GM23338 (cell line): Measurements from ENCODE around the gene TNFSF10. TPM values are rescaled to one million over a fixed set of nuclear protein-coding genes. Genes with fewer than 3 reads are reported as not detected.

Experiments
- ATAC-seq: fragments of 200-7000 bp; cut with Tn5 transposase; 3 replicates; pipeline ENCODE4 v1.9.1; 2020
- DNase-seq: peaks from one replicate; pipeline ENCODE4 v3.0.0-alpha.2; 2015; ENCODE audit warnings: low spot score
- H2AFZ ChIP-seq: fragments of 200-600 bp; sonication (generic); 2 replicates; pipeline ENCODE4 v1.8.0; 2016; ENCODE audit warnings: antibody characterized with exemption, mild to moderate bottlenecking, moderate library complexity
- H3F3A ChIP-seq: fragments of 200-600 bp; sonication (generic); replicated peaks from 2 replicates; pipeline ENCODE4 v1.8.0; 2017; ENCODE audit warnings: antibody characterized with exemption, mixed run types, low read depth
- H3K27ac ChIP-seq: fragments of 200-600 bp; sonication (generic); 2 replicates; pipeline ENCODE4 v1.6.1; 2016; ENCODE audit warnings: low read depth
- H3K27me3 ChIP-seq: fragments of 200-600 bp; sonication (generic); 2 replicates; pipeline ENCODE4 v1.8.0; 2016; ENCODE audit warnings: mild to moderate bottlenecking, mixed run types, moderate library complexity; ENCODE audit not compliant: insufficient read depth
- H3K36me3 ChIP-seq: fragments of 200-600 bp; sonication (generic); 2 replicates; pipeline ENCODE4 v1.8.0; 2016; ENCODE audit warnings: mild to moderate bottlenecking; ENCODE audit not compliant: insufficient read depth
- H3K4me1 ChIP-seq: fragments of 200-600 bp; sonication (generic); 2 replicates; pipeline ENCODE4 v1.8.0; 2016; ENCODE audit warnings: mild to moderate bottlenecking, moderate library complexity; ENCODE audit not compliant: insufficient read depth
- H3K4me2 ChIP-seq: fragments of 200-600 bp; sonication (generic); 2 replicates; pipeline ENCODE4 v1.7.1; 2017; ENCODE audit warnings: mixed run types
- H3K4me3 ChIP-seq: fragments of 200-600 bp; sonication (generic); 2 replicates; pipeline ENCODE4 v1.6.1; 2016; ENCODE audit warnings: mixed run types
- H3K79me2 ChIP-seq: fragments of 200-600 bp; sonication (generic); replicated peaks from 2 replicates; pipeline ENCODE4 v1.8.0; 2017; ENCODE audit warnings: mild to moderate bottlenecking; ENCODE audit not compliant: insufficient read depth
- H3K9me2 ChIP-seq: fragments of 200-600 bp; sonication (generic); 2 replicates; pipeline ENCODE4 v1.8.0; 2017; ENCODE audit not compliant: insufficient read depth
- H4K20me1 ChIP-seq: fragments of 200-600 bp; sonication (generic); replicated peaks from 2 replicates; pipeline ENCODE4 v1.8.0; 2017; ENCODE audit warnings: mild to moderate bottlenecking; ENCODE audit not compliant: insufficient read depth
- H3K27ac Mint-ChIP-seq: 2 replicates; pipeline ENCODE4 v1.8.0; 2020; ENCODE audit warnings: inconsistent platforms, mild to moderate bottlenecking, moderate library complexity, mixed read lengths
- H3K27me3 Mint-ChIP-seq: 3 replicates; pipeline ENCODE4 v1.8.0; 2022; ENCODE audit warnings: low read depth, mild to moderate bottlenecking, moderate library complexity, mixed read lengths, inconsistent platforms; ENCODE audit not compliant: insufficient read depth, poor library complexity
- H3K36me3 Mint-ChIP-seq: 3 replicates; pipeline ENCODE4 v1.8.0; 2021; ENCODE audit warnings: low read depth, mild to moderate bottlenecking, inconsistent platforms, moderate library complexity, mixed read lengths
- H3K4me1 Mint-ChIP-seq: 3 replicates; pipeline ENCODE4 v1.8.0; 2020; ENCODE audit warnings: mild to moderate bottlenecking, inconsistent platforms, mixed read lengths
- H3K4me3 Mint-ChIP-seq: 3 replicates; pipeline ENCODE4 v1.8.0; 2021; ENCODE audit warnings: moderate library complexity, mild to moderate bottlenecking, inconsistent platforms, mixed read lengths
- H3K9me3 Mint-ChIP-seq: 3 replicates; pipeline ENCODE4 v1.8.0; 2020; ENCODE audit warnings: moderate library complexity, mild to moderate bottlenecking, inconsistent platforms, mixed read lengths
- CREB1 ChIP-seq: fragments of 250-450 bp; sonication (Bioruptor Pico); IDR thresholded peaks from 2 replicates; pipeline ENCODE4 v1.5.0; 2020; ENCODE audit warnings: low read depth, mild to moderate bottlenecking, moderate library complexity
- CTCF ChIP-seq, 2 experiments: fragments of 200-600 bp in 1 of 2; sonication (generic) in 1 of 2; conservative IDR thresholded peaks; 2 replicates each; pipeline versions ENCODE4 v1.5.1 to v1.6.1; 2016 to 2017; ENCODE audit warnings: antibody characterized with exemption in 2 of 2, low read depth in 2 of 2, mild to moderate bottlenecking in 2 of 2, moderate library complexity in 1 of 2
- ETS1 ChIP-seq: IDR thresholded peaks from 2 replicates; pipeline ENCODE4 v1.6.1; 2016; ENCODE audit warnings: antibody characterized with exemption
- EZH2 ChIP-seq: fragments of 200-600 bp; sonication (generic); IDR thresholded peaks from one replicate; pipeline ENCODE4 v1.8.0; 2017; ENCODE audit warnings: antibody characterized with exemption, mild to moderate bottlenecking, low read depth; ENCODE audit not compliant: unreplicated experiment
- EZH2phosphoT487 ChIP-seq: fragments of 200-600 bp; sonication (generic); IDR thresholded peaks from one replicate; pipeline ENCODE4 v1.8.1; 2018; ENCODE audit warnings: antibody characterized with exemption; ENCODE audit not compliant: unreplicated experiment
- JUNB ChIP-seq: IDR thresholded peaks from one replicate; pipeline ENCODE4 v1.6.1; 2016; ENCODE audit warnings: antibody characterized with exemption; ENCODE audit not compliant: unreplicated experiment
- NANOG ChIP-seq: IDR thresholded peaks from 2 replicates; pipeline ENCODE4 v1.6.1; 2016; ENCODE audit warnings: antibody characterized with exemption, borderline replicate concordance
- POLR2AphosphoS5 ChIP-seq: IDR thresholded peaks from 2 replicates; pipeline ENCODE4 v1.6.1; 2016; ENCODE audit warnings: antibody characterized with exemption, low read depth
- REST ChIP-seq: IDR thresholded peaks from one replicate; pipeline ENCODE4 v1.6.1; 2018; ENCODE audit warnings: antibody characterized with exemption; ENCODE audit not compliant: unreplicated experiment
- STAT1 ChIP-seq: IDR thresholded peaks from one replicate; pipeline ENCODE4 v1.6.1; 2016; ENCODE audit warnings: antibody characterized with exemption; ENCODE audit not compliant: unreplicated experiment
- ZNF114 ChIP-seq: fragments of 250-450 bp; sonication (Bioruptor Pico); IDR thresholded peaks from 2 replicates; pipeline ENCODE4 v1.5.0; 2020; ENCODE audit warnings: mild to moderate bottlenecking, moderate library complexity
- ZNF331 ChIP-seq: fragments of 250-450 bp; sonication (Bioruptor Pico); IDR thresholded peaks from 2 replicates; pipeline ENCODE4 v1.5.0; 2020; ENCODE audit warnings: low read depth, mild to moderate bottlenecking, moderate library complexity
- ZNF462 ChIP-seq: fragments of 250-450 bp; sonication (Bioruptor Pico); IDR thresholded peaks from 2 replicates; pipeline ENCODE4 v1.5.0; 2020; ENCODE audit warnings: mild to moderate bottlenecking, moderate library complexity
- polyA plus RNA-seq: library from polyadenylated mRNA; unstranded; fragments of >200 nt; fragmentation: Nextera tagmentation; extraction: Ambion mirVana; gene quantifications from 2 replicates; pipeline ENCODE4 v1.2.1, GENCODE V29; 2016
- total RNA-seq: library from RNA; depleted of rRNA; stranded (reverse); fragments of >200 nt; shearing (Covaris generic); gene quantifications from 2 replicates; pipeline ENCODE4 v1.2.3, GENCODE V29; 2014

Gene TNFSF10
- total and polyA plus RNA-seq, 2 experiments from 2014 or later = 0.27 TPM; not detected in 1

- Mint-ChIP-seq H3K4me1 (no peaks in the 10 kb centered on the region; the same call in 1 of the 3 replicates), H3K4me3 (no peak overlapping the region), H3K27ac (no peak overlapping the region), H3K9me3 (no peaks in the 10 kb centered on the region), H3K36me3 (no peaks in the 10 kb centered on the region), H3K27me3 (no peaks in the 10 kb centered on the region)
- H3K27me3 ChIP-seq = no peaks in the 10 kb centered on the region
- H3K27ac ChIP-seq = no peak overlapping the region
- no peaks in the 10 kb centered on the region for H3K79me2 ChIP-seq
- DNase-seq (no peak), ATAC-seq (no peak)
- H3F3A ChIP-seq = no peaks in the 10 kb centered on the region
- H3K4me1 ChIP-seq = no peaks in the 10 kb centered on the region
- H3K36me3 ChIP-seq = no peaks in the 10 kb centered on the region
- no peak overlapping the region; the same call in 1 of the 2 replicates for H2AFZ ChIP-seq
- no peaks in the 10 kb centered on the region for H3K9me2 ChIP-seq
- TF ChIP-seq REST = no peak
- no peak for TF ChIP-seq EZH2
- TF ChIP-seq CREB1 (CRISPR knock-in tag) = no peak
- TF ChIP-seq EZH2phosphoT487 = no peak
- TF ChIP-seq JUNB = no peak
- TF ChIP-seq NANOG = no peak
- TF ChIP-seq ZNF462 = no peak
- TF ChIP-seq POLR2AphosphoS5 = no peak
- no peak for TF ChIP-seq ZNF114 (CRISPR knock-in tag)
- no peak for TF ChIP-seq ZNF331 (CRISPR knock-in tag)
- no peak for TF ChIP-seq STAT1
- no peak for TF ChIP-seq CTCF (conservative IDR thresholded peaks at IDR 0.05; ENCODE audit: low read depth in 2 of 2)
- TF ChIP-seq ETS1 = no peak
- H4K20me1 ChIP-seq = no peaks in the 10 kb centered on the region
- no peak overlapping the region for H3K4me2 ChIP-seq
- H3K4me3 ChIP-seq = no peak overlapping the region
Measured at GRCh38 chr3:172542999-172543398, 19.8 kb upstream of the TNFSF10 start.
